Esophagus muscularis mucosa (tissue), 4 donors: ENCODE measurements around the gene CD46. TPM values are rescaled to one million over a fixed set of nuclear protein-coding genes. Genes with fewer than 3 reads are reported as not detected.
"Not testable (repeated sequence)": the region's sequence is repeated elsewhere in the genome, so short reads cannot be mapped to it uniquely, and the experiment has no call there.

ENCODE experiments used
- DNase-seq: peaks from one replicate; pipeline ENCODE4 v3.0.0-alpha.2; 2017; ENCODE audit errors: extremely low spot score
- H3K27ac ChIP-seq, 4 donors: fragments of 200-600 bp; sonication (generic); replicated peaks in 1 of 4; 1 replicate in 3 of 4; 2 replicates in 1 of 4; pipeline ENCODE4 v1.5.1; 2016 to 2019; ENCODE audit warnings: mild to moderate bottlenecking in 1 of 4
- H3K27me3 ChIP-seq, 4 donors: fragments of 200-600 bp; sonication (generic); one replicate each; pipeline versions ENCODE4 v1.5.1 to v1.6.0; 2016 to 2019
- H3K36me3 ChIP-seq, 4 donors: fragments of 200-600 bp; sonication (generic); one replicate each; pipeline ENCODE4 v1.5.1; 2016 to 2019
- H3K4me1 ChIP-seq, 4 donors: fragments of 200-600 bp; sonication (generic); one replicate each; pipeline ENCODE4 v1.5.1; 2016 to 2019
- H3K4me3 ChIP-seq, 4 donors: fragments of 200-600 bp; sonication (generic); 1 replicate in 2 of 4; 2 replicates in 2 of 4; pipeline ENCODE4 v1.5.1; 2016 to 2019; ENCODE audit warnings: mild to moderate bottlenecking in 4 of 4, moderate library complexity in 1 of 4
- H3K9me3 ChIP-seq, 4 donors: fragments of 200-600 bp; sonication (generic); 1 replicate in 3 of 4; 2 replicates in 1 of 4; pipeline ENCODE4 v1.5.1; 2016 to 2019
- CTCF ChIP-seq, 3 experiments: fragments of 200-600 bp in 2 of 3; fragments of 450-650 bp in 1 of 3; sonication (generic) in 2 of 3; IDR thresholded peaks; one replicate each; pipeline ENCODE4 v1.5.1; 2017 to 2019; ENCODE audit warnings: antibody characterized with exemption in 3 of 3, mild to moderate bottlenecking in 2 of 3, moderate library complexity in 1 of 3
- EP300 ChIP-seq: sonication (generic); formaldehyde crosslinking; IDR thresholded peaks from one replicate; pipeline ENCODE4 v1.6.1; 2017; ENCODE audit warnings: antibody characterized with exemption
- POLR2A ChIP-seq: fragments of 450-650 bp; IDR thresholded peaks from one replicate; pipeline ENCODE4 v1.6.1; 2017; ENCODE audit warnings: antibody characterized with exemption, moderate library complexity, mild to moderate bottlenecking, low read depth
- POLR2AphosphoS5 ChIP-seq, 2 donors: sonication (generic); formaldehyde crosslinking; IDR thresholded peaks; one replicate each; pipeline ENCODE4 v1.6.1; 2017; ENCODE audit warnings: antibody characterized with exemption in 2 of 2
- WGBS: methylation state at CpG from one replicate; pipeline ENCODE4 v1.1.5; 2018; 5-methylcytosine and 5-hydroxymethylcytosine counted together
- intact Hi-C: fragments of 100-400 bp; cut with DNase I; formaldehyde crosslinking; loops from one replicate; pipeline ENCODE4 v1.15.1; 2023
- total RNA-seq, 4 donors: library from RNA; depleted of rRNA; stranded (reverse); fragments of >200 nt; gene quantifications; one replicate each; pipeline versions ENCODE4 v1.1.0 to v1.2.1, GENCODE V29; 2016

CD46 gene
- total RNA-seq, 4 donors from 2014 or later = 65.6 to 86.4 (median 69.2) TPM

- WGBS = 88% methylated on average over 12 of the region's 12 CpGs
- H3K4me1 ChIP-seq = no peaks in the 10 kb centered on the region
- no peaks in the 10 kb centered on the region for H3K9me3 ChIP-seq
- no peak for TF ChIP-seq CTCF (IDR thresholded peaks at IDR 0.05)
- TF ChIP-seq POLR2A = no peak
- TF ChIP-seq EP300 = no peak
- no peak for TF ChIP-seq POLR2AphosphoS5 (IDR thresholded peaks at IDR 0.05)
- H3K4me3 ChIP-seq = no peak overlapping the region
- H3K36me3 ChIP-seq = no peaks in the 10 kb centered on the region
- DNase-seq = no peak
- intact Hi-C loops = no loop called here
- H3K27ac ChIP-seq = no peak overlapping the region
- no peaks in the 10 kb centered on the region for H3K27me3 ChIP-seq
Measured at GRCh38 chr1:207713529-207713928, 38.3 kb upstream of the CD46 start.

- TF ChIP-seq EP300 = no peak
- no peak for TF ChIP-seq POLR2AphosphoS5 (IDR thresholded peaks at IDR 0.05)
- no peak for TF ChIP-seq POLR2A
- no peak for TF ChIP-seq CTCF (IDR thresholded peaks at IDR 0.05)
- 86% methylated on average over 2 of the region's 2 CpGs for WGBS
- intact Hi-C loops = no loop called here
Measured at GRCh38 chr1:207719234-207719633, 32.6 kb upstream of the CD46 start.

GRCh38 chr1:207728200-207728858 is 23.5 kb upstream of the CD46 start:
- H3K27me3 ChIP-seq, H3K4me1 ChIP-seq, H3K27ac ChIP-seq, intact Hi-C loops, DNase-seq, H3K9me3 ChIP-seq, H3K36me3 ChIP-seq, H3K4me3 ChIP-seq: not testable (repeated sequence)
- WGBS = 65% methylated on average over 4 of the region's 4 CpGs

More at GRCh38 chr1:207719234-207719633, 32.6 kb upstream of the CD46 start:
- DNase-seq = no peak
- H3K27ac ChIP-seq = no peak overlapping the region
- peaks cover 0 to 3% (median 0%) of the 10 kb centered on the region in 4 donors for H3K9me3 ChIP-seq
- H3K4me1 ChIP-seq = no peaks in the 10 kb centered on the region
- no peak overlapping the region for H3K4me3 ChIP-seq
- no peaks in the 10 kb centered on the region for H3K27me3 ChIP-seq
- H3K36me3 ChIP-seq = no peaks in the 10 kb centered on the region

- 85% methylated on average over 8 of the region's 8 CpGs for WGBS
- DNase-seq, intact Hi-C loops, H3K4me1 ChIP-seq, H3K27me3 ChIP-seq, H3K4me3 ChIP-seq, H3K9me3 ChIP-seq, H3K36me3 ChIP-seq, H3K27ac ChIP-seq: not testable (repeated sequence)
Measured at GRCh38 chr1:207737503-207738157, 14.2 kb upstream of the CD46 start.

- H3K9me3 ChIP-seq, H3K27me3 ChIP-seq, H3K4me1 ChIP-seq, H3K27ac ChIP-seq, H3K4me3 ChIP-seq, H3K36me3 ChIP-seq, DNase-seq, intact Hi-C loops: not testable (repeated sequence)
- 48% methylated on average over 6 of the region's 6 CpGs for WGBS
Measured at GRCh38 chr1:207738158-207738659, 13.6 kb upstream of the CD46 start.

- 76% methylated on average over 2 of the region's 2 CpGs for WGBS
- DNase-seq = no peak
Measured at GRCh38 chr1:207740207-207740606, 11.6 kb upstream of the CD46 start.

More at GRCh38 chr1:207740207-207740606, 11.6 kb upstream of the CD46 start:
- TF ChIP-seq CTCF (IDR thresholded peaks at IDR 0.05) = no peak
- no peak for TF ChIP-seq EP300
- no peak for TF ChIP-seq POLR2AphosphoS5 (IDR thresholded peaks at IDR 0.05)
- no peaks in the 10 kb centered on the region for H3K9me3 ChIP-seq
- no peaks in the 10 kb centered on the region for H3K27me3 ChIP-seq
- intact Hi-C loops = no loop called here
- no peak overlapping the region for H3K27ac ChIP-seq
- no peaks in the 10 kb centered on the region for H3K4me1 ChIP-seq
- no peak overlapping the region for H3K4me3 ChIP-seq
- H3K36me3 ChIP-seq = no peaks in the 10 kb centered on the region
